Natural killer cell treated with Interleukin-12 subunit alpha and Interleukin-12 subunit beta and Interleukin-15 and Interleukin-18, amount 100 ng/mL, for 72 hours (primary cell): ENCODE data around the gene MON2. TPM values are rescaled to one million over a fixed set of nuclear protein-coding genes. Genes with fewer than 3 reads are reported as not detected.

Source experiments
- ATAC-seq, 2 donors: fragments of 150-1000 bp; cut with Tn5 transposase in 1 of 2; sonication (Bioruptor Pico), chemical (Tn5 transposase) in 1 of 2; 2 replicates each; pipeline ENCODE4 v1.10.0; 2021
- DNase-seq: peaks from one replicate; pipeline ENCODE4 v3.0.0; 2022; ENCODE audit warnings: low spot score
- H3K27ac Mint-ChIP-seq, 2 donors: 1 replicate in 1 of 2; 2 replicates in 1 of 2; pipeline ENCODE4 v1.8.0; 2022; ENCODE audit warnings: mixed read lengths in 2 of 2, mild to moderate bottlenecking in 1 of 2, moderate library complexity in 1 of 2
- H3K27me3 Mint-ChIP-seq, 2 donors: 1 replicate in 1 of 2; 2 replicates in 1 of 2; pipeline ENCODE4 v1.8.0; 2022; ENCODE audit warnings: mixed read lengths in 2 of 2
- H3K36me3 Mint-ChIP-seq: one replicate; pipeline ENCODE4 v1.8.0; 2022; ENCODE audit warnings: mixed read lengths
- H3K4me1 Mint-ChIP-seq, 2 donors: 1 replicate in 1 of 2; 2 replicates in 1 of 2; pipeline ENCODE4 v1.8.0; 2022; ENCODE audit warnings: low read depth in 2 of 2, mixed read lengths in 2 of 2, mild to moderate bottlenecking in 1 of 2
- H3K4me3 Mint-ChIP-seq: one replicate; pipeline ENCODE4 v1.8.0; 2022; ENCODE audit warnings: mixed read lengths
- H3K9me3 Mint-ChIP-seq: 2 replicates; pipeline ENCODE4 v1.8.0; 2022; ENCODE audit warnings: mixed read lengths
- total RNA-seq, 2 donors: library from RNA; stranded (reverse); gene quantifications; one replicate each; pipeline ENCODE4 v1.2.3, GENCODE V29; 2022

Gene MON2
- total RNA-seq, 2 donors from 2014 or later, result 80.1 to 89.9 TPM

DNA sequence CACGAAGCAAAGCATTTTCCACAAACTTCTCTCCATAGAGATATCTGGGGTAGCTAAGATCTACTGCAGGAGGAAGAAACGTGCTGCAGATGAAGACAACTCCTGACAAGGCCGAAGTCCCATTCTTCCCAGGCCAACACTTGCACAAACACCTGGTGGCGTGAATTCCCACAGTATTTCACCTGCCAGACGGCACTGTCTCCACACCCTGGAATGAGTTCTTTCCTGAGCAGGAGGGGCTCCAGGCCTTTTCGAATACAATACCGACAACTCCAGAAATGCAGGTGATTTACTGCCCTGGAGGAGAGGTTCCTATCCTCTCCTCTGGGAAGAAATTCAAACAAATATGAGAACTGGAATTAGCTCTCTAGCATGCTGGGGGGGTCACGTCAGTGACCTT, 179.9 kb downstream of the MON2 start:
- ATAC-seq, result no peak

GRCh38 chr12:62647586-62647985, 181.0 kb downstream of the MON2 start:
- peaks cover under 1 to 1% of the 10 kb centered on the region in 2 donors for H3K27me3 Mint-ChIP-seq
- H3K4me3 Mint-ChIP-seq, result no peak overlapping the region
- no peak for DNase-seq
- no peak for ATAC-seq
- H3K9me3 Mint-ChIP-seq, result no peaks in the 10 kb centered on the region
- peak overlapping the region in 1 of 2 donors; percentile 54 for H3K27ac Mint-ChIP-seq
- no peaks in the 10 kb centered on the region for H3K4me1 Mint-ChIP-seq
- H3K36me3 Mint-ChIP-seq, result no peaks in the 10 kb centered on the region

More for the DNA sequence above, 179.9 kb downstream of the MON2 start:
- Mint-ChIP-seq H3K4me3 (no peak overlapping the region), H3K27me3 (no peaks in the 10 kb centered on the region), H3K27ac (peak overlapping the region in 1 of 2 donors; percentile 54), H3K9me3 (no peaks in the 10 kb centered on the region), H3K36me3 (no peaks in the 10 kb centered on the region), H3K4me1 (peaks cover 1 to 10% of the 10 kb centered on the region in 2 donors)
- DNase-seq, result no peak

DNA sequence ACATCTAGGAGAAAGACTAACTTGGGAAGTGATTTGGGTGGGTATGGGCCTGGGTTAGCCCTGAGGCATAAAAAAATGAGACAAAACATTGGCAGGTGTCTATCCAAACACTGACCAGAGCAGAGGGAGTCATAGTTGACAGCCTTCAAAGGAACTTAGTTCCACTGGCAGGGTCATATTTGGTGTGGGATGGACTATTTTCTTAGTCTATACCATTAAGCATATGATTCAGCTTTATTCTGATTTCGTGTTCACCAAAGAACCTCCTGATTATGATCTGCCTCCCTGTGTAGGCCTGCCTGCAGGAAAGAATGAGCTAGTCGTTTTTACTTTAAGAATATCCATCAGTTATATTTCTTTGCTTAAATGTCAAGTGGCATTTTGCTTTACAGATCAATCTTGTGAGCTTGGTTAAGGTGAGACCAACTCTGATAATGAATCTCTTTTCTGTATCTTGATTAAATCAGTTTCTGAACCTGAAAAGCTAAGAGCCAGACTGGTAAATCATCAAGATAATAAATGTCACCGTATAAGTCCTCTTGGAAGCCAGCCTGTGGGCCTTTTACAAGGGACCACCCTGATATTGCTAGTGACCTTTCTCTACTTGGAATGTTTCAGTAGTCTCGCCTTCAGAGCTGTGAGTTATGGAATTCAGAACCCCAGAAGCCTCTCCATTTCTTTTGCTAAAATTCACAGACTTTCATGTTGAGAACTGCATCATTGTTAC, 182.9 kb downstream of the MON2 start:
- no peak overlapping the region for H3K27ac Mint-ChIP-seq
- no peak for ATAC-seq
- H3K9me3 Mint-ChIP-seq, result no peaks in the 10 kb centered on the region
- peaks cover 4% of the 10 kb centered on the region for H3K36me3 Mint-ChIP-seq
- peaks cover 13 to 16% of the 10 kb centered on the region in 2 donors for H3K27me3 Mint-ChIP-seq
- no peak overlapping the region for H3K4me3 Mint-ChIP-seq
- peaks cover 4% of the 10 kb centered on the region in 2 donors for H3K4me1 Mint-ChIP-seq
- no peak for DNase-seq

Other genes with a start within 250 kb of the MON2 start
- gene USP15, start 206.4 kb upstream of the MON2 start, total RNA-seq, result 100 to 1,000 TPM; 154 to 159 TPM